Midbrain (tissue), 1 donor: ENCODE measurements around the gene AK1.

Experiments
- DNase-seq: peaks from one replicate; lab custom pipeline; 2025; lab: John Stamatoyannopoulos, UW

Gene AK1

GRCh38 chr9:127818574-127818973 lies 58.9 kb downstream of the AK1 start:
- DNase-seq, result no peak

- no peak for DNase-seq
These were observed 59.5 kb downstream of the AK1 start for GRCh38 chr9:127817881-127818434.

- no peak for DNase-seq
These were observed 60.7 kb downstream of the AK1 start for GRCh38 chr9:127816728-127817127.
